Measurements from ENCODE around the gene CCDC15. TPM values are rescaled to one million over a fixed set of nuclear protein-coding genes. Genes with fewer than 3 reads are reported as not detected.

The CCDC15 gene
- total and polyA plus RNA-seq, 4 experiments from 2014 or later, result 0.48 to 2.7 (median 2.1) TPM

DNA sequence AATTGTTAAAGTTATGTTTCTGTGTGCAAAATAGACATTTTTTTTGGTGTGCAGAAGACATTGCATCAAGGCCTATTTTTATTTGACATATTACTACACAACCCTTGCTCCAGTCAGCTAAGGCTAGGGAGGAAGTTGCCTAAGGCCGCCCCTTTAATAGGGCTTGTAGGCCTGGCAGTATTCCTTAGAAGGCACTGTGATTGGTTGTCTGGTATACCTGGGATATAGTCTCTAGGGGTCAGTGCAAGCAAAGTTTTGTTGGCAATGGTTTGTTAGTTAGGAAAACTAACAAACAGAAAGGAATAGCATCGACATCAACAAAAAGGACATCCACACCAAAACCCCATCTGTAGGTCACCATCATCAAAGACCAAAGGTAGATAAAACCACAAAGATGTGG lies 16.9 kb downstream of the CCDC15 start:
- H3K27ac ChIP-seq (ENCODE audit: low read depth, low read length), result no peak overlapping the region
- H3K4me1 ChIP-seq (ENCODE audit: insufficient read depth, low read length), result no peaks in the 10 kb centered on the region
- H3K36me3 ChIP-seq (ENCODE audit: insufficient read depth, low read length), result no peaks in the 10 kb centered on the region
- H3K9me3 ChIP-seq (ENCODE audit: control insufficient read depth in 1 of 2, low read length in 2 of 2), result no peaks in the 10 kb centered on the region
- intact Hi-C loops (cut with micrococcal nuclease), result no loop called here
- Mint-ChIP-seq H3K4me3 (no peak overlapping the region), H3K36me3 (peaks cover 0 to 7% of the 10 kb centered on the region in 2 donors), H3K4me1 (no peaks in the 10 kb centered on the region), H3K27me3 (no peaks in the 10 kb centered on the region), H3K27ac (no peak overlapping the region), H3K9me3 (no peaks in the 10 kb centered on the region)
- ChIA-PET CTCF (ENCODE audit: partially characterized antibody) (interaction anchor here (1.0 kb wide), 1 partner anchor 172 kb away, joined by 3 read pairs; no protein-coding TSS in a partner anchor), POLR2A (ENCODE audit: partially characterized antibody) (no interaction called here)
- H3K4me3 ChIP-seq (ENCODE audit: low read length in 2 of 2), result no peak overlapping the region
- no peak for DNase-seq
- no peaks in the 10 kb centered on the region for H3K27me3 ChIP-seq (ENCODE audit: insufficient read depth, low read length)

DNA sequence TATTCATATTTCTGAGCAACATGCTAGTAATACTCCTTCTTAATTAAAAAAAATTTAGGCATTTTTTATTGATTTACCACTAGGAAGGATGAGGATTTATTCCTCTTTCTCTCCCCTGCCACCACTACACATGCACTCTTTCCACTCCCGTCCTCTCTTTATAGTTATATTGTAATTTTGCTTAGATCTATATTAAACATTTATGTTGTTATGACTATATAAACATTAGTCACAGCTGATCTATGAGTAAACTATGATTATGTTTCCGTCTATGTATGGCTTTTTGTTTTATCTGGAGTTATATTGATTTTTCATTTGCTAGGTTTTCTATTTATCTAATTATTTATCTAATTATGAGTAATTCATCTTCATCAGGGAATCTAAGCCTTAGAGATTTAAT lies 17.8 kb downstream of the CCDC15 start:
- POLR2A ChIA-PET (ENCODE audit: partially characterized antibody), result no interaction called here

DNA sequence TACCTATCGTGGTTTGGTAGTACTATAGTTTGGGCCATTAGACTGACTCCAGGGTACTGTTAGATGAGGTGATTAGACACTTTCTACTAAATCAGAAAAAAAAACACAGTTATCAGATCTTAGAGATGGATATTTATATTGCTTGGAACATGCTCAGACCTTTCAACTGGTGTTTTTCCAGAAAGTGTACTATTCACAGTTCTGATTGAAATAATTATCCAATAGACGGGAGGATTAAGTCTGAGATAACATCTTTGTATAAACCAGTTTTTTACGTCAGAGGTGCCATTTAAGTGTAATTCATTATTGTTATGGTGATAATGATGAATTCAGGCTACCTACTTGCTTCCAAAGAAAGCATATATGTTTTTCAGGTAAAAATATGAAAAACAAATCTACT lies 22.5 kb downstream of the CCDC15 start:
- peaks cover 2 to 25% (median 16%) of the 10 kb centered on the region in 8 donors for H3K9me3 Mint-ChIP-seq
- no peaks in the 10 kb centered on the region for H3K4me1 ChIP-seq (ENCODE audit: insufficient read depth, low read length)
- H3K36me3 ChIP-seq (ENCODE audit: insufficient read depth, low read length), result no peaks in the 10 kb centered on the region
- H3K27me3 Mint-ChIP-seq, result no peaks in the 10 kb centered on the region
- no peaks in the 10 kb centered on the region for H3K4me1 Mint-ChIP-seq
- peaks cover 24 to 38% of the 10 kb centered on the region in 2 donors for H3K36me3 Mint-ChIP-seq
- no peaks in the 10 kb centered on the region for H3K27me3 ChIP-seq (ENCODE audit: insufficient read depth, low read length)
- ChIA-PET CTCF (ENCODE audit: partially characterized antibody) (no interaction called here), POLR2A (ENCODE audit: partially characterized antibody) (no interaction called here)
- DNase-seq, result no peak
- H3K27ac ChIP-seq (ENCODE audit: low read depth, low read length), result no peak overlapping the region
- H3K27ac Mint-ChIP-seq, result no peak overlapping the region
- intact Hi-C loops (cut with micrococcal nuclease), result no loop called here
- H3K4me3 ChIP-seq (ENCODE audit: low read length in 2 of 2), result no peak overlapping the region
- no peak overlapping the region for H3K4me3 Mint-ChIP-seq
- no peaks in the 10 kb centered on the region for H3K9me3 ChIP-seq (ENCODE audit: control insufficient read depth in 1 of 2, low read length in 2 of 2)

More for the DNA sequence above, 17.8 kb downstream of the CCDC15 start:
- no peak overlapping the region for H3K4me3 Mint-ChIP-seq
- H3K4me3 ChIP-seq (ENCODE audit: low read length in 2 of 2), result no peak overlapping the region
- no peaks in the 10 kb centered on the region for H3K9me3 ChIP-seq (ENCODE audit: control insufficient read depth in 1 of 2, low read length in 2 of 2)
- H3K4me1 ChIP-seq (ENCODE audit: insufficient read depth, low read length), result no peaks in the 10 kb centered on the region
- H3K27me3 ChIP-seq (ENCODE audit: insufficient read depth, low read length), result no peaks in the 10 kb centered on the region
- intact Hi-C loops (cut with micrococcal nuclease), result no loop called here
- no peak overlapping the region for H3K27ac Mint-ChIP-seq
- peaks cover 0 to 7% of the 10 kb centered on the region in 2 donors for H3K36me3 Mint-ChIP-seq
- no peaks in the 10 kb centered on the region for H3K9me3 Mint-ChIP-seq
- H3K27me3 Mint-ChIP-seq, result no peaks in the 10 kb centered on the region
- H3K36me3 ChIP-seq (ENCODE audit: insufficient read depth, low read length), result no peaks in the 10 kb centered on the region
- no peak overlapping the region for H3K27ac ChIP-seq (ENCODE audit: low read depth, low read length)
- no peaks in the 10 kb centered on the region for H3K4me1 Mint-ChIP-seq
- CTCF ChIA-PET (ENCODE audit: partially characterized antibody), result interaction anchor here (1.0 kb wide), 1 partner anchor 171 kb away, joined by 3 read pairs; no protein-coding TSS in a partner anchor
- DNase-seq, result no peak

DNA sequence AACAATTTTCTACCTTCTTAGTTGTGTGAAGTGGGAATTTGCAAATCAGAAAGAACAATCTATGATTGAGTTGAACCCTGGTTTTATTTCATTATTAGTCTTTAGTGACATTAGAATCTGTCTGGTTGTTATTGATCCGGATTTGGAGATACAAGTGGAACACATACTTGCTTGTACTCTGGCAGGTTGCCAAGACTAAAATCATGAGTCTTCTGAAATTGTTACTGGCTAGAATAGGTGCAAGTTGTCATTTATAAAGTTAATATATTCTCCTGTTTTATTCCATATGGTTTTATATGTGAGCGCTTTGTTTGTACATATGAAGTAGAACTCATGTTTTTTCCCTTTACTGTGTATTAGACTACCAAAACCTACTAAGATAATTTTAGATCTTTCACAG lies 23.0 kb downstream of the CCDC15 start:
- ChIA-PET POLR2A (ENCODE audit: partially characterized antibody) (no interaction called here), CTCF (ENCODE audit: partially characterized antibody) (no interaction called here)
- H3K36me3 ChIP-seq (ENCODE audit: insufficient read depth, low read length), result no peaks in the 10 kb centered on the region
- Mint-ChIP-seq H3K4me3 (no peak overlapping the region), H3K4me1 (no peaks in the 10 kb centered on the region), H3K27me3 (no peaks in the 10 kb centered on the region), H3K9me3 (peaks cover 2 to 29% (median 20%) of the 10 kb centered on the region in 8 donors), H3K36me3 (peaks cover 28 to 42% of the 10 kb centered on the region in 2 donors), H3K27ac (no peak overlapping the region)
- H3K9me3 ChIP-seq (ENCODE audit: control insufficient read depth in 1 of 2, low read length in 2 of 2), result no peaks in the 10 kb centered on the region
- no peaks in the 10 kb centered on the region for H3K4me1 ChIP-seq (ENCODE audit: insufficient read depth, low read length)
- no peak overlapping the region for H3K4me3 ChIP-seq (ENCODE audit: low read length in 2 of 2)
- H3K27ac ChIP-seq (ENCODE audit: low read depth, low read length), result no peak overlapping the region
- H3K27me3 ChIP-seq (ENCODE audit: insufficient read depth, low read length), result no peaks in the 10 kb centered on the region
- intact Hi-C loops (cut with micrococcal nuclease), result no loop called here
- DNase-seq, result no peak

DNA sequence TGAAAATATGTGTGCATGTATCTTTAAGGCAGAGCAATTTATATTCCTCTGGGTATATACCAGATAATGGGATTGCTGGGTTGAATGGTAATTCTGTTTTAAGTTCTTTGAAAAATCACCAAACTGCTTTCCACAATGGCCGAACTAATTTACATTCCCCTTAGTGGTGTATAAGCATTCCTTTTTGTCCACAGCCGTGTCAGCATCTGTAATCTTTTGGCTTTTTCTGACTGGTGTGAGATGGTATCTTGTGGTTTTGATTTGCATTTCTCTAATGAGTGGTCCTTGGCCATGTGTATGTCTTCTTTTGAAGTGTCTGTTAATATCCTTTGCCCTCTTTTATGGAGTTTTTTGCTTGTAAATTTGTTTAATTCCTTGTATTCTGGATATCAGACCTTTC lies 24.3 kb downstream of the CCDC15 start:
- Histone ChIP-seq H3K4me3 (ENCODE audit: low read length in 2 of 2) (no peak overlapping the region), H3K36me3 (ENCODE audit: insufficient read depth, low read length) (no peaks in the 10 kb centered on the region), H3K4me1 (ENCODE audit: insufficient read depth, low read length) (no peaks in the 10 kb centered on the region), H3K27me3 (ENCODE audit: insufficient read depth, low read length) (no peaks in the 10 kb centered on the region), H3K27ac (ENCODE audit: low read depth, low read length) (no peak overlapping the region), H3K9me3 (ENCODE audit: control insufficient read depth in 1 of 2, low read length in 2 of 2) (no peaks in the 10 kb centered on the region)
- no peaks in the 10 kb centered on the region for H3K4me1 Mint-ChIP-seq
- H3K9me3 Mint-ChIP-seq, result peaks cover 2 to 41% (median 31%) of the 10 kb centered on the region in 8 donors
- CTCF ChIA-PET (ENCODE audit: partially characterized antibody), result no interaction called here
- no peak overlapping the region for H3K4me3 Mint-ChIP-seq
- H3K27ac Mint-ChIP-seq, result no peak overlapping the region
- POLR2A ChIA-PET (ENCODE audit: partially characterized antibody), result no interaction called here
- no peak for DNase-seq
- H3K36me3 Mint-ChIP-seq, result peaks cover 40 to 56% of the 10 kb centered on the region in 2 donors
- intact Hi-C loops (cut with micrococcal nuclease), result no loop called here
- no peaks in the 10 kb centered on the region for H3K27me3 Mint-ChIP-seq

DNA sequence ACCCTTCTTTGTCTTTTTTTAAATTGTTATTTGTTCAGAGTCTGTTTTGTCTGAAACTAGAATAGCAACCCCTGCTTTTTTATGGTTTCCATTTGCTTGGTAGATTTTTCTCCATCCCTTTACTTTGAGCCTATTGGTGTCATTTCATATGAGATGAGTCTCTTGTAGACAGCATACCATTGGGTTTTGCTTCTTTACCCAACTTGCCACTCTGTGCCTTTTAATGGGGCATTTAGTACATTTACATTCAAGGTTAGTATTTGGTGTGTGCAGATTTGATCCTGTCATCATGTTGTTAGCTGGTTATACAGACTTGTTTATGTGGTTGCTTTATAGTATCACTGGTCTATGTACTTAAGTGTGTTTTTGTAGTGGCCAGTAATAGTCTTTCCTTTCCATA lies 28.0 kb downstream of the CCDC15 start:
- H3K4me1 Mint-ChIP-seq, result peaks cover 0 to 2% (median 0%) of the 10 kb centered on the region in 4 donors
- Histone ChIP-seq H3K27me3 (ENCODE audit: insufficient read depth, low read length) (no peaks in the 10 kb centered on the region), H3K4me1 (ENCODE audit: insufficient read depth, low read length) (no peaks in the 10 kb centered on the region), H3K27ac (ENCODE audit: low read depth, low read length) (no peak overlapping the region), H3K4me3 (ENCODE audit: low read length in 2 of 2) (no peak overlapping the region), H3K36me3 (ENCODE audit: insufficient read depth, low read length) (no peaks in the 10 kb centered on the region), H3K9me3 (ENCODE audit: control insufficient read depth in 1 of 2, low read length in 2 of 2) (no peaks in the 10 kb centered on the region)
- intact Hi-C loops (cut with micrococcal nuclease), result no loop called here
- no peak for DNase-seq
- H3K27me3 Mint-ChIP-seq, result no peaks in the 10 kb centered on the region
- POLR2A ChIA-PET (ENCODE audit: partially characterized antibody), result no interaction called here
- H3K36me3 Mint-ChIP-seq, result peaks cover 50 to 75% of the 10 kb centered on the region in 2 donors
- H3K9me3 Mint-ChIP-seq, result peaks cover 2 to 41% (median 32%) of the 10 kb centered on the region in 8 donors
- no peak overlapping the region for H3K4me3 Mint-ChIP-seq
- no peak overlapping the region for H3K27ac Mint-ChIP-seq
- CTCF ChIA-PET (ENCODE audit: partially characterized antibody), result no interaction called here

DNA sequence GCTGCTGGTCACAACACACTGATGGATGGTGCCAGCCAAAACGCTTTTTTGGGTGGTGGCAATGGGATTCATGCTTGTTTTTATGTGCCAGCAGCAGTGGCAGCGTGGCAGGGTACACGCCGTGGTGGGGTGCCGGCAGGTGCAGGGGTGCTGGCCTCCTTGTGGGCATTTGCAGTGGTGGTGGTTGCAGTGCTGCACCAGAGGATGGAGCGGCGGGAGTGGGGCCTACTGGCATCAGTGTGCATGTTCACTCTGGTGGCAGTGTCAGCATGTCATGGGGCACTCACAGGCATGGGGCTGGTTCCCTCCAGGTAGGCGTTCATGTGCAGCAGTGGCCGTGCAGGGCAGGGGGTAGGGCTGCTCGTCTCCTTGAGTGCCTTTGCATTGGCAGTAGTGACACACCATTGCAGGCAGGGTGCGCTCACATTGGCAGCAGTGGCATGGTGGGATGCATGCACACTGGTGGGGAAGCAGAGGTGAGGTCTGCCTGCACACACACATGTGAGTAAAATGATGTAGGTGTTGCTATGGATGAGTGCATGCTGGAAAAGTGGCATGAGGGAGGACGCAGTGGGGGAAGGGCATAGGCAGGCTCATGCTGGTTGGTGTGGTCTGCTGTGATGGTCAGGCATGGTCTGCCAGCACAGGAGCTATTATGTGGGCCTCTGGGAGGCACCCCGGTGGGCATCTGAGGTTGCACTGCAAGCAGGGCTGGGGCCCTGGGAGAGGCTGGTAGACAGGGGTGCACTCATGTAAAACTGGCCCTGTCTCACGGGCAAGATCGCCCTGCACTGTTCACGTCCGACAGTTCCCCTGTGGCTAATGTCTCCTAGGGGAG lies 29.9 kb downstream of the CCDC15 start:
- H3K4me3 ChIP-seq (ENCODE audit: low read length in 2 of 2), result no peak overlapping the region
- DNase-seq, result peak in 1 of 5 donors; percentile 24
- peaks cover 60 to 80% of the 10 kb centered on the region in 2 donors for H3K36me3 Mint-ChIP-seq
- H3K4me3 Mint-ChIP-seq, result no peak overlapping the region
- H3K27me3 ChIP-seq (ENCODE audit: insufficient read depth, low read length), result no peaks in the 10 kb centered on the region
- H3K27me3 Mint-ChIP-seq, result no peaks in the 10 kb centered on the region
- ChIA-PET POLR2A (ENCODE audit: partially characterized antibody) (no interaction called here), CTCF (ENCODE audit: partially characterized antibody) (no interaction called here)
- no peaks in the 10 kb centered on the region for H3K4me1 ChIP-seq (ENCODE audit: insufficient read depth, low read length)
- no peak overlapping the region for H3K27ac ChIP-seq (ENCODE audit: low read depth, low read length)
- no peaks in the 10 kb centered on the region for H3K9me3 ChIP-seq (ENCODE audit: control insufficient read depth in 1 of 2, low read length in 2 of 2)
- intact Hi-C loops (cut with micrococcal nuclease), result no loop called here
- peaks cover 0 to 2% (median 0%) of the 10 kb centered on the region in 4 donors for H3K4me1 Mint-ChIP-seq
- peaks cover 2 to 37% (median 32%) of the 10 kb centered on the region in 8 donors for H3K9me3 Mint-ChIP-seq
- H3K27ac Mint-ChIP-seq, result no peak overlapping the region
- no peaks in the 10 kb centered on the region for H3K36me3 ChIP-seq (ENCODE audit: insufficient read depth, low read length)

Measured in CD4-positive, alpha-beta memory T cell (primary cell).